Upper lobe of left lung (tissue), 6 donors: ENCODE results near the gene KSR2. TPM values are rescaled to one million over a fixed set of nuclear protein-coding genes. Genes with fewer than 3 reads are reported as not detected.

Experiments used
- ATAC-seq, 2 donors: fragments of 200-7000 bp; cut with Tn5 transposase; one replicate each; pipeline ENCODE4 v1.9.1; 2022; ENCODE audit warnings: mild to moderate bottlenecking in 2 of 2, moderate library complexity in 2 of 2; ENCODE audit not compliant: low FRiP score in 2 of 2
- DNase-seq, 2 donors: peaks; one replicate each; pipeline ENCODE4 v3.0.0-alpha.2; 2019 to 2020
- H3K27ac ChIP-seq, 4 donors: fragments of 200-600 bp; sonication (generic); one replicate each; pipeline ENCODE4 v1.5.1; 2016 to 2019
- H3K27me3 ChIP-seq, 4 donors: fragments of 200-600 bp; sonication (generic); one replicate each; pipeline ENCODE4 v1.5.1; 2017 to 2019
- H3K36me3 ChIP-seq, 4 donors: fragments of 200-600 bp; sonication (generic); one replicate each; pipeline ENCODE4 v1.5.1; 2016 to 2019
- H3K4me1 ChIP-seq, 4 donors: fragments of 200-600 bp; sonication (generic); one replicate each; pipeline ENCODE4 v1.5.1; 2018 to 2019
- H3K4me3 ChIP-seq, 4 donors: fragments of 200-600 bp; sonication (generic); one replicate each; pipeline ENCODE4 v1.5.1; 2017 to 2019; ENCODE audit warnings: mild to moderate bottlenecking in 2 of 4, moderate library complexity in 1 of 4
- H3K9me3 ChIP-seq, 4 donors: fragments of 200-600 bp; sonication (generic); one replicate each; pipeline ENCODE4 v1.5.1; 2018 to 2019
- EP300 ChIP-seq, 4 donors: sonication (generic); formaldehyde crosslinking; IDR thresholded peaks; one replicate each; pipeline ENCODE4 v1.5.1; 2017; ENCODE audit warnings: antibody characterized with exemption in 4 of 4, control low read depth in 2 of 4
- POLR2A ChIP-seq, 4 donors: fragments of 450-650 bp; IDR thresholded peaks; one replicate each; pipeline ENCODE4 v1.5.1; 2016 to 2017; ENCODE audit warnings: antibody characterized with exemption in 4 of 4, mild to moderate bottlenecking in 2 of 4
- POLR2AphosphoS5 ChIP-seq, 2 donors: sonication (generic); formaldehyde crosslinking; IDR thresholded peaks; one replicate each; pipeline ENCODE4 v1.5.1; 2017; ENCODE audit warnings: antibody characterized with exemption in 2 of 2
- WGBS, 2 donors: methylation state at CpG; one replicate each; pipeline ENCODE4 v1.1.5; 2017 to 2018; 5-methylcytosine and 5-hydroxymethylcytosine counted together
- total RNA-seq, 6 donors: library from RNA; depleted of rRNA in 4 of 6; stranded (reverse); fragments of >200 nt in 4 of 6; gene quantifications; one replicate each; pipeline versions ENCODE4 v1.1.0 to v1.2.1, GENCODE V29; 2016 to 2021
- TF ChIP-seq, protein P1 (sequence below), 6 experiments: fragments of 450-650 bp in 4 of 6; fragments of 200-600 bp in 2 of 6; sonication (generic) in 2 of 6; IDR thresholded peaks; one replicate each; pipeline ENCODE4 v1.5.1; 2016 to 2019; ENCODE audit warnings: antibody characterized with exemption in 6 of 6
- donor health status: DM: no; HTN: no; CAD: no; lungs with moderate emphysema.
- donor health status: DM: no; HTN: yes; CAD: no; lungs with severe emphysema.

The KSR2 gene
- total RNA-seq, 6 donors from 2014 or later: 0.30 to 3.2 (median 0.85) TPM

DNA sequence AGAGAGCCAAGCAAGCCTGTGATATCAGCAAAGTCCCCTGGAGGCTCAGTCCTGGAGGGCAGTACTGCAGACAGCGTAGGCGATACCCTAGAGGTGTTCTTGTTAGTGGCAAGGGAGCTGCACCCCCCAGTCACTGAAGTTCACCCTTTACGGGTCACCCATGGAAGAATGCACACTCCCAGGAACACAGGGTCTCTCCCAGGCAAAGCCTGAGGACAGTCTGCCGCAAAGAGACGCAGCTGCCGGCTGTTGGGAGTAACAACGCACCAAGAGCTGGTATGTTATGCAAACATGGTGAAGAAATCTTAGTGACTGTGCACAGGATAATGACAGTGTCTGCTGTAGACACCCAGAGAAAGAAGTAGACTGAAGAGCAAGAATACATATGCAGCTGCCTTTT is 563.9 kb downstream of the KSR2 start:
- ATAC-seq: no peak
- Histone ChIP-seq H3K27me3 (no peaks in the 10 kb centered on the region), H3K27ac (no peak overlapping the region), H3K4me1 (peaks cover 5 to 14% (median 12%) of the 10 kb centered on the region in 4 donors), H3K9me3 (no peaks in the 10 kb centered on the region), H3K36me3 (no peaks in the 10 kb centered on the region), H3K4me3 (no peak overlapping the region)
- DNase-seq: no peak
- no peak for TF ChIP-seq EP300 (IDR thresholded peaks at IDR 0.05)
- TF ChIP-seq, protein P1, sequence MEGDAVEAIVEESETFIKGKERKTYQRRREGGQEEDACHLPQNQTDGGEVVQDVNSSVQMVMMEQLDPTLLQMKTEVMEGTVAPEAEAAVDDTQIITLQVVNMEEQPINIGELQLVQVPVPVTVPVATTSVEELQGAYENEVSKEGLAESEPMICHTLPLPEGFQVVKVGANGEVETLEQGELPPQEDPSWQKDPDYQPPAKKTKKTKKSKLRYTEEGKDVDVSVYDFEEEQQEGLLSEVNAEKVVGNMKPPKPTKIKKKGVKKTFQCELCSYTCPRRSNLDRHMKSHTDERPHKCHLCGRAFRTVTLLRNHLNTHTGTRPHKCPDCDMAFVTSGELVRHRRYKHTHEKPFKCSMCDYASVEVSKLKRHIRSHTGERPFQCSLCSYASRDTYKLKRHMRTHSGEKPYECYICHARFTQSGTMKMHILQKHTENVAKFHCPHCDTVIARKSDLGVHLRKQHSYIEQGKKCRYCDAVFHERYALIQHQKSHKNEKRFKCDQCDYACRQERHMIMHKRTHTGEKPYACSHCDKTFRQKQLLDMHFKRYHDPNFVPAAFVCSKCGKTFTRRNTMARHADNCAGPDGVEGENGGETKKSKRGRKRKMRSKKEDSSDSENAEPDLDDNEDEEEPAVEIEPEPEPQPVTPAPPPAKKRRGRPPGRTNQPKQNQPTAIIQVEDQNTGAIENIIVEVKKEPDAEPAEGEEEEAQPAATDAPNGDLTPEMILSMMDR (IDR thresholded peaks at IDR 0.05): no peak
- TF ChIP-seq POLR2AphosphoS5 (IDR thresholded peaks at IDR 0.05): no peak
- TF ChIP-seq POLR2A (IDR thresholded peaks at IDR 0.05): no peak
- 77 to 87% methylated on average over 7 of the region's 7 CpGs for WGBS, 2 donors

DNA sequence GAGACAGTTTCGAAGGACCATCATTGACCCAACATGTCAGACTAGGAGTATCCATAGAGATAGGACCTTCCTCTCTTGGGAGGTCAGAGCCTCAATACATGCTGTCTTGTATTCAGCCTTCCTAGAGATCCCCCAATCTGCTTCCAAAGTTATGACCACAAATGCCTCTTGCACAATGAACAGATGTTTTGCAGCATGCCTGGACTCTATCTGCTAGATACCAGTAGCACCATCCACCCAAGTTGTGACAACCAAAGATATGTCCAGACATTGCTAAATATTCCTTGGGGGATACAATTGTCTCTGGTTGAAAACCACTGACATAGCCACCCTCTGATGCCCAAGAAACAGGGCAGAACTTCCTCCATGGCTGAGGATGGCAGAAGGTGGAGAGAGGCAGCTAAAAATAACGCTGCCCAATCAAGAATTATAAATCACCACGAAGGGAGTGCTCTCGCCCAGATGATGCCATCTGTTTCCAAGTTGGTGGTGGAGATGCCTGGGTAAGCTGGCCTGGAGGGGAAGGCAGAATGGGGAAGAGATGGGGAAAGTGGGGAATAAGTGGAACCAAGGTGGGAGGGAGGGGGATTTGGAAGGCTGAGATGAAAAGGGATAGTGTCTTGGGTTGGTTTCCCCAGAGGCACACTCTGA is 564.5 kb downstream of the KSR2 start:
- ATAC-seq (no peak), DNase-seq (no peak)
- 63 to 72% methylated on average over 4 of the region's 4 CpGs for WGBS, 2 donors
- Histone ChIP-seq H3K27ac (no peak overlapping the region), H3K9me3 (no peaks in the 10 kb centered on the region), H3K27me3 (no peaks in the 10 kb centered on the region), H3K4me1 (peaks cover 5 to 14% (median 12%) of the 10 kb centered on the region in 4 donors), H3K4me3 (no peak overlapping the region), H3K36me3 (no peaks in the 10 kb centered on the region)
- TF ChIP-seq, protein P1 (IDR thresholded peaks at IDR 0.05): no peak
- TF ChIP-seq POLR2A (IDR thresholded peaks at IDR 0.05) (no peak), EP300 (IDR thresholded peaks at IDR 0.05) (no peak), POLR2AphosphoS5 (IDR thresholded peaks at IDR 0.05) (no peak)

GRCh38 chr12:117403586-117404139 is 565.1 kb downstream of the KSR2 start:
- H3K36me3 ChIP-seq: no peaks in the 10 kb centered on the region
- 89 to 100% methylated on average over 2 to 3 of the region's 3 CpGs for WGBS, 2 donors
- no peak overlapping the region for H3K27ac ChIP-seq
- H3K4me3 ChIP-seq: no peak overlapping the region
- no peaks in the 10 kb centered on the region for H3K27me3 ChIP-seq
- no peaks in the 10 kb centered on the region for H3K9me3 ChIP-seq
- peaks cover 5 to 13% (median 10%) of the 10 kb centered on the region in 4 donors for H3K4me1 ChIP-seq
- DNase-seq: no peak
- ATAC-seq: no peak
- no peak for TF ChIP-seq EP300 (IDR thresholded peaks at IDR 0.05)
- TF ChIP-seq, protein P1 (IDR thresholded peaks at IDR 0.05): no peak
- no peak for TF ChIP-seq POLR2A (IDR thresholded peaks at IDR 0.05)
- TF ChIP-seq POLR2AphosphoS5 (IDR thresholded peaks at IDR 0.05): no peak

Other genes starting within 250 kb of the KSR2 start
- gene RFC5, start 47.7 kb upstream of the KSR2 start, total RNA-seq: 10 to 100 TPM in 1 of 6 donors, 1 to 10 TPM in 5; 5.0 to 10.5 (median 7.1) TPM
- 100 to 1,000 TPM in 1 of 6 donors, 10 to 100 TPM in 5; 46.1 to 112 (median 90.3) TPM for gene WSB2, start 92.2 kb upstream of the KSR2 start, total RNA-seq
- 100 to 1,000 TPM in 1 of 6 donors, 10 to 100 TPM in 5; 44.1 to 157 (median 72.8) TPM for gene VSIG10, start 135.0 kb upstream of the KSR2 start, total RNA-seq
- 100 to 1,000 TPM in 5 of 6 donors, 10 to 100 TPM in 1; 92.2 to 432 (median 214) TPM for gene PEBP1, start 167.1 kb upstream of the KSR2 start, total RNA-seq